Osteoblast (primary cell): ENCODE results near the gene ZNF331. TPM values are rescaled to one million over a fixed set of nuclear protein-coding genes. Genes with fewer than 3 reads are reported as not detected.

Source experiments
- DNase-seq: peaks from one replicate; pipeline ENCODE4 v3.0.0; 2011; ENCODE audit warnings: low spot score, mixed read lengths; ENCODE audit not compliant: insufficient read length; ENCODE audit errors: missing footprints
- H2AFZ ChIP-seq: 2 replicates; pipeline ENCODE4 v1.6.0; 2011; ENCODE audit warnings: mild to moderate bottlenecking, low read length
- H3K27ac ChIP-seq: 2 replicates; pipeline ENCODE4 v1.5.1; 2011; ENCODE audit warnings: mild to moderate bottlenecking, low read depth, low read length, moderate library complexity
- H3K27me3 ChIP-seq: 2 replicates; pipeline ENCODE4 v1.6.0; 2012; ENCODE audit warnings: mild to moderate bottlenecking, control low read depth, inconsistent platforms, low read length, moderate library complexity; ENCODE audit not compliant: insufficient read depth
- H3K36me3 ChIP-seq: 2 replicates; pipeline ENCODE4 v1.5.1; 2011; ENCODE audit warnings: mild to moderate bottlenecking, low read length, control low read depth, moderate library complexity; ENCODE audit not compliant: insufficient read depth
- H3K4me1 ChIP-seq: 2 replicates; pipeline ENCODE4 v1.5.1; 2011; ENCODE audit warnings: mild to moderate bottlenecking, low read length, control low read depth, moderate library complexity; ENCODE audit not compliant: insufficient read depth
- H3K4me2 ChIP-seq: 2 replicates; pipeline ENCODE4 v1.6.0; 2011; ENCODE audit warnings: mild to moderate bottlenecking, low read length; ENCODE audit not compliant: insufficient read depth
- H3K4me3 ChIP-seq: fragments of 200-600 bp; sonication (generic); 3 replicates; pipeline ENCODE4 v1.5.1; 2012; ENCODE audit warnings: mild to moderate bottlenecking, low read length, inconsistent platforms; ENCODE audit not compliant: insufficient read depth
- H3K79me2 ChIP-seq: 2 replicates; pipeline ENCODE4 v1.6.0; 2012; ENCODE audit warnings: mild to moderate bottlenecking, low read length, control low read depth, inconsistent platforms; ENCODE audit not compliant: insufficient read depth
- H3K9me3 ChIP-seq: 2 replicates; pipeline ENCODE4 v1.5.1; 2011; ENCODE audit warnings: low read depth, low read length, control low read depth
- H4K20me1 ChIP-seq: 2 replicates; pipeline ENCODE4 v1.6.0; 2012; ENCODE audit warnings: mild to moderate bottlenecking, low read length, control low read depth; ENCODE audit not compliant: insufficient read depth
- CTCF ChIP-seq: IDR thresholded peaks from 2 replicates; pipeline ENCODE4 v1.5.1; 2011; ENCODE audit warnings: mild to moderate bottlenecking, low read depth, low read length, moderate library complexity; ENCODE audit errors: extremely low read depth
- total RNA-seq: library from RNA; depleted of rRNA; stranded (reverse); fragments of >200 nt; gene quantifications from 2 replicates; pipeline ENCODE4 v1.2.3, GENCODE V29; 2012

ZNF331 gene
- total RNA-seq, 1 donor: 16.6 TPM

GRCh38 chr19:53626486-53626885 is 88.5 kb downstream of the ZNF331 start:
- Histone ChIP-seq H3K9me3 (no peaks in the 10 kb centered on the region), H3K4me3 (no peak overlapping the region), H3K79me2 (no peaks in the 10 kb centered on the region), H2AFZ (no peak overlapping the region), H3K36me3 (no peaks in the 10 kb centered on the region), H3K4me2 (no peak overlapping the region), H3K4me1 (no peaks in the 10 kb centered on the region), H4K20me1 (no peaks in the 10 kb centered on the region), H3K27me3 (no peaks in the 10 kb centered on the region), H3K27ac (no peak overlapping the region)
- DNase-seq: no peak
- no peak for TF ChIP-seq CTCF

- Histone ChIP-seq H3K9me3 (no peaks in the 10 kb centered on the region), H3K27me3 (no peaks in the 10 kb centered on the region), H3K4me1 (no peaks in the 10 kb centered on the region), H3K79me2 (no peaks in the 10 kb centered on the region), H3K4me2 (no peak overlapping the region), H3K27ac (no peak overlapping the region), H3K36me3 (no peaks in the 10 kb centered on the region), H2AFZ (no peak overlapping the region), H3K4me3 (no peak overlapping the region), H4K20me1 (no peaks in the 10 kb centered on the region)
- no peak for TF ChIP-seq CTCF
- DNase-seq: no peak
Observed at GRCh38 chr19:53626976-53627375, 89.0 kb downstream of the ZNF331 start.

Other genes starting within 250 kb of the ZNF331 start
- gene ZNF845, start 204.4 kb upstream of the ZNF331 start, total RNA-seq: 7.7 and 8.7 TPM in 2 replicates
- 6.8 and 8.0 TPM in 2 replicates for gene ZNF525, start 172.4 kb upstream of the ZNF331 start, total RNA-seq
- gene ZNF765, start 143.0 kb upstream of the ZNF331 start, total RNA-seq: 15.6 TPM in 2 replicates
- gene ZNF761, start 106.2 kb upstream of the ZNF331 start, total RNA-seq: 13.0 and 16.5 TPM in 2 replicates
- 3.6 and 4.4 TPM in 2 replicates for gene ZNF813, start 70.4 kb upstream of the ZNF331 start, total RNA-seq
- gene DPRX, start 93.9 kb downstream of the ZNF331 start, total RNA-seq: not detected in 2 replicates